H1 (cell line): Measurements from ENCODE around the gene HOTAIR. TPM values are rescaled to one million over a fixed set of nuclear protein-coding genes. Genes with fewer than 3 reads are reported as not detected.

Experiments
- CTCF ChIA-PET: fragments of 300-600 bp; sonication (Branson Sonifier 250); formaldehyde crosslinking; loops from one replicate; lab custom pipeline; 2021; ENCODE audit not compliant: partially characterized antibody; lab: Charles Lee
- POLR2A ChIA-PET: fragments of 300-600 bp; sonication (Branson Sonifier 250); formaldehyde crosslinking; loops from one replicate; lab custom pipeline; 2021; ENCODE audit warnings: inconsistent platforms; ENCODE audit not compliant: partially characterized antibody; lab: Charles Lee
- DNase-seq, 2 experiments: peaks; one replicate each; pipeline versions ENCODE4 v3.0.0 to v3.0.0-alpha.2; 2010 to 2022; ENCODE audit warnings: low spot score in 2 of 2, low read depth in 1 of 2, mixed read lengths in 1 of 2
- FAIRE-seq: peaks from 2 replicates; lab custom pipeline; 2011; peaks lifted over from hg19 to GRCh38; lab: Jason Lieb, UNC
- H2AFZ ChIP-seq: 2 replicates; pipeline ENCODE4 v1.8.1; 2012; ENCODE audit warnings: low read length, inconsistent platforms
- H2AK5ac ChIP-seq: 2 replicates; pipeline ENCODE4 v1.6.1; 2013; ENCODE audit warnings: low read depth, low read length
- H2BK120ac ChIP-seq: replicated peaks from 2 replicates; pipeline ENCODE3; 2013; ENCODE audit warnings: low read depth, low read length, inconsistent platforms
- H2BK12ac ChIP-seq: 2 replicates; pipeline ENCODE4 v1.6.1; 2013; ENCODE audit warnings: low read depth, low read length
- H2BK15ac ChIP-seq: 2 replicates; pipeline ENCODE4 v1.6.1; 2013; ENCODE audit warnings: low read length
- H2BK20ac ChIP-seq: 2 replicates; pipeline ENCODE4 v1.6.1; 2013; ENCODE audit warnings: low read length
- H2BK5ac ChIP-seq: 2 replicates; pipeline ENCODE4 v1.6.1; 2013; ENCODE audit warnings: low read depth, low read length
- H3K14ac ChIP-seq: 2 replicates; pipeline ENCODE4 v1.6.1; 2013; ENCODE audit warnings: inconsistent platforms; ENCODE audit not compliant: insufficient read length
- H3K18ac ChIP-seq: 2 replicates; pipeline ENCODE4 v1.6.1; 2013; ENCODE audit warnings: low read length; ENCODE audit errors: extremely low read depth
- H3K23ac ChIP-seq: 2 replicates; pipeline ENCODE4 v1.6.1; 2013; ENCODE audit warnings: inconsistent platforms; ENCODE audit not compliant: insufficient read length
- H3K23me2 ChIP-seq: 2 replicates; pipeline ENCODE4 v1.6.1; 2013; ENCODE audit warnings: low read depth, low read length
- H3K27ac ChIP-seq: 2 replicates; pipeline ENCODE4 v1.6.1; 2011; ENCODE audit warnings: low read depth, low read length, inconsistent platforms
- H3K27me3 ChIP-seq, 4 experiments: replicated peaks in 1 of 4; 1 replicate in 1 of 4; 2 replicates in 3 of 4; pipeline versions ENCODE4 v1.6.1 to v1.8.1; 2011 to 2013; ENCODE audit warnings: low read length in 3 of 4, mild to moderate bottlenecking in 3 of 4, inconsistent platforms in 2 of 4, mixed read lengths in 2 of 4, moderate library complexity in 1 of 4; ENCODE audit not compliant: control insufficient read depth in 3 of 4, insufficient read depth in 3 of 4; ENCODE audit errors: extremely low read depth in 1 of 4
- H3K36me3 ChIP-seq, 4 experiments: 2 replicates each; pipeline versions ENCODE4 v1.6.1 to v1.8.1; 2011 to 2013; ENCODE audit warnings: mild to moderate bottlenecking in 4 of 4, low read length in 3 of 4, moderate library complexity in 2 of 4, control low read depth in 1 of 4, inconsistent platforms in 1 of 4; ENCODE audit not compliant: insufficient read depth in 4 of 4, control insufficient read depth in 2 of 4
- H3K4ac ChIP-seq: replicated peaks from 2 replicates; pipeline ENCODE3; 2013; ENCODE audit warnings: low read length, low read depth, mixed read lengths, inconsistent platforms; ENCODE audit not compliant: insufficient read length
- H3K4me1 ChIP-seq, 4 experiments: replicated peaks in 1 of 4; 1 replicate in 1 of 4; 2 replicates in 3 of 4; pipeline versions ENCODE4 v1.6.1 to v1.8.1; 2011 to 2013; ENCODE audit warnings: low read length in 3 of 4, inconsistent platforms in 2 of 4, mixed read lengths in 1 of 4; ENCODE audit not compliant: insufficient read depth in 4 of 4, control insufficient read depth in 3 of 4
- H3K4me2 ChIP-seq, 2 experiments: 2 replicates each; pipeline versions ENCODE4 v1.6.1 to v1.8.1; 2011 to 2013; ENCODE audit warnings: low read depth in 2 of 2, low read length in 2 of 2, control low read depth in 1 of 2, inconsistent platforms in 1 of 2, mild to moderate bottlenecking in 1 of 2; ENCODE audit not compliant: insufficient read depth in 1 of 2
- H3K4me3 ChIP-seq, 4 experiments: fragments of 200-600, 300-600 bp in 1 of 4; sonication (generic), shearing (Covaris generic), sonication (Bioruptor Twin) in 1 of 4; 2 replicates each; pipeline versions ENCODE4 v1.5.1 to v1.8.1; 2011 to 2016; ENCODE audit warnings: low read length in 4 of 4, low read depth in 3 of 4, control low read depth in 2 of 4, inconsistent platforms in 2 of 4, mild to moderate bottlenecking in 2 of 4, mixed read lengths in 1 of 4, moderate library complexity in 1 of 4; ENCODE audit not compliant: insufficient read depth in 2 of 4; ENCODE audit errors: extremely low read depth in 1 of 4
- H3K56ac ChIP-seq: replicated peaks from 2 replicates; pipeline ENCODE3; 2013; ENCODE audit warnings: low read depth, mild to moderate bottlenecking, mixed read lengths, low read length, inconsistent platforms; ENCODE audit not compliant: insufficient read length
- H3K79me1 ChIP-seq: 2 replicates; pipeline ENCODE4 v1.6.1; 2013; ENCODE audit warnings: low read depth, low read length, control low read depth
- H3K79me2 ChIP-seq, 2 experiments: 2 replicates each; pipeline versions ENCODE4 v1.6.1 to v1.8.1; 2012 to 2013; ENCODE audit warnings: low read length in 2 of 2, mild to moderate bottlenecking in 2 of 2, inconsistent platforms in 1 of 2; ENCODE audit not compliant: insufficient read depth in 2 of 2, control insufficient read depth in 1 of 2
- H3K9ac ChIP-seq, 4 experiments: replicated peaks in 1 of 4; 1 replicate in 1 of 4; 2 replicates in 3 of 4; pipeline versions ENCODE4 v1.6.1 to v1.8.1; 2011 to 2013; ENCODE audit warnings: low read depth in 3 of 4, low read length in 3 of 4, control low read depth in 2 of 4, mild to moderate bottlenecking in 2 of 4, moderate library complexity in 2 of 4, inconsistent platforms in 1 of 4; ENCODE audit errors: extremely low read depth in 1 of 4
- H3K9me3 ChIP-seq, 2 experiments: 2 replicates each; pipeline versions ENCODE4 v1.6.1 to v1.8.1; 2012 to 2013; ENCODE audit warnings: mild to moderate bottlenecking in 2 of 2, moderate library complexity in 2 of 2, control low read depth in 1 of 2, inconsistent platforms in 1 of 2, low read depth in 1 of 2, low read length in 1 of 2, mixed read lengths in 1 of 2; ENCODE audit not compliant: insufficient read depth in 2 of 2
- H4K20me1 ChIP-seq, 2 experiments: replicated peaks in 1 of 2; 2 replicates each; pipeline versions ENCODE3 to v1.8.1; 2011 to 2013; ENCODE audit warnings: inconsistent platforms in 2 of 2, low read length in 2 of 2, mild to moderate bottlenecking in 1 of 2; ENCODE audit not compliant: insufficient read depth in 2 of 2, control insufficient read depth in 1 of 2
- H4K5ac ChIP-seq: 2 replicates; pipeline ENCODE4 v1.6.1; 2013; ENCODE audit warnings: low read length, low read depth, mixed read lengths, inconsistent platforms; ENCODE audit not compliant: insufficient read length
- H4K8ac ChIP-seq: 2 replicates; pipeline ENCODE4 v1.8.0; 2013; ENCODE audit warnings: mild to moderate bottlenecking, moderate library complexity, low read length, inconsistent platforms; ENCODE audit not compliant: insufficient read depth; ENCODE audit errors: extremely low read depth
- H4K91ac ChIP-seq: replicated peaks from 2 replicates; pipeline ENCODE3; 2013; ENCODE audit warnings: low read length, mixed read lengths, inconsistent platforms; ENCODE audit not compliant: insufficient read length
- BRCA1 ChIP-seq: IDR thresholded peaks from 2 replicates; pipeline ENCODE4 v1.6.1; 2012; ENCODE audit warnings: low read depth, low read length, improper control_type of control experiment
- CHD1 ChIP-seq: IDR thresholded peaks from 2 replicates; pipeline ENCODE4 v1.6.1; 2012; ENCODE audit warnings: low read depth, low read length, improper control_type of control experiment
- FOSL1 ChIP-seq: IDR thresholded peaks from 2 replicates; pipeline ENCODE4 v1.6.1; 2011; ENCODE audit warnings: mild to moderate bottlenecking, low read depth, low read length, moderate library complexity; ENCODE audit not compliant: insufficient read depth
- GTF2F1 ChIP-seq: IDR thresholded peaks from 2 replicates; pipeline ENCODE4 v1.6.1; 2012; ENCODE audit warnings: low read depth, low read length, improper control_type of control experiment, borderline replicate concordance
- RFX5 ChIP-seq: IDR thresholded peaks from 2 replicates; pipeline ENCODE4 v1.6.1; 2011; ENCODE audit warnings: low read depth, low read length, improper control_type of control experiment, borderline replicate concordance
- TAF7 ChIP-seq: optimal IDR thresholded peaks from 2 replicates; pipeline ENCODE3; 2011; ENCODE audit warnings: low read depth, mild to moderate bottlenecking, inconsistent platforms, low read length, moderate library complexity, borderline replicate concordance
- TBP ChIP-seq: IDR thresholded peaks from 2 replicates; pipeline ENCODE4 v1.6.1; 2011; ENCODE audit warnings: low read depth, low read length, improper control_type of control experiment
- TCF12 ChIP-seq: IDR thresholded peaks from 2 replicates; pipeline ENCODE4 v1.6.1; 2011; ENCODE audit warnings: low read depth, mild to moderate bottlenecking, low read length
- WGBS, 2 experiments: shearing (Covaris generic) in 1 of 2; methylation state at CpG; one replicate each; pipeline versions ENCODE4 v1.1.6 to v1.1.7; 2013 to 2015; ENCODE audit warnings: low lambda C conversion rate in 2 of 2, mixed read lengths in 2 of 2, inconsistent platforms in 1 of 2, low coverage in 1 of 2, missing lambda C conversion rate in 1 of 2; ENCODE audit not compliant: insufficient replicate concordance in 2 of 2, insufficient coverage in 1 of 2, insufficient read length in 1 of 2; ENCODE audit errors: extremely low coverage in 1 of 2, missing lambda C conversion rate in 1 of 2; 5-methylcytosine and 5-hydroxymethylcytosine counted together
- polyA plus RNA-seq, 7 experiments: library from polyadenylated mRNA; depleted of rRNA in 3 of 7; stranded (reverse) in 5 of 7; unstranded in 2 of 7; fragments of >200 nt in 5 of 7; fragments of 200-250 nt in 2 of 7; gene quantifications; 1 replicate in 5 of 7; 2 replicates in 1 of 7; 4 replicates in 1 of 7; pipeline versions ENCODE4 v1.2.1 to v1.2.3, GENCODE V29; 2011 to 2013; ENCODE audit warnings: missing spikeins in 2 of 7, mixed read lengths in 2 of 7
- total RNA-seq: library from RNA; stranded (reverse); fragmentation: NEBNext Ultra II Directional; extraction: Animal tissue kit (Norgen Biotek cat#: 25700); gene quantifications from 2 replicates; pipeline ENCODE4 v1.2.1, GENCODE V29; 2021
- TF ChIP-seq, protein P1 (sequence below), 3 experiments: IDR thresholded peaks; 1 replicate in 2 of 3; 2 replicates in 1 of 3; pipeline versions ENCODE4 v1.5.1 to v1.6.1; 2011; ENCODE audit warnings: low read length in 3 of 3, mild to moderate bottlenecking in 3 of 3, inconsistent platforms in 2 of 3, low read depth in 1 of 3, moderate library complexity in 1 of 3; ENCODE audit not compliant: insufficient read depth in 1 of 3; ENCODE audit errors: control extremely low read depth in 1 of 3

HOTAIR gene
- total and polyA plus RNA-seq, 2 of the 8 experiments (the other 6 are each of a cell fraction or from before 2014, with no cell fraction given) = not detected

DNA sequence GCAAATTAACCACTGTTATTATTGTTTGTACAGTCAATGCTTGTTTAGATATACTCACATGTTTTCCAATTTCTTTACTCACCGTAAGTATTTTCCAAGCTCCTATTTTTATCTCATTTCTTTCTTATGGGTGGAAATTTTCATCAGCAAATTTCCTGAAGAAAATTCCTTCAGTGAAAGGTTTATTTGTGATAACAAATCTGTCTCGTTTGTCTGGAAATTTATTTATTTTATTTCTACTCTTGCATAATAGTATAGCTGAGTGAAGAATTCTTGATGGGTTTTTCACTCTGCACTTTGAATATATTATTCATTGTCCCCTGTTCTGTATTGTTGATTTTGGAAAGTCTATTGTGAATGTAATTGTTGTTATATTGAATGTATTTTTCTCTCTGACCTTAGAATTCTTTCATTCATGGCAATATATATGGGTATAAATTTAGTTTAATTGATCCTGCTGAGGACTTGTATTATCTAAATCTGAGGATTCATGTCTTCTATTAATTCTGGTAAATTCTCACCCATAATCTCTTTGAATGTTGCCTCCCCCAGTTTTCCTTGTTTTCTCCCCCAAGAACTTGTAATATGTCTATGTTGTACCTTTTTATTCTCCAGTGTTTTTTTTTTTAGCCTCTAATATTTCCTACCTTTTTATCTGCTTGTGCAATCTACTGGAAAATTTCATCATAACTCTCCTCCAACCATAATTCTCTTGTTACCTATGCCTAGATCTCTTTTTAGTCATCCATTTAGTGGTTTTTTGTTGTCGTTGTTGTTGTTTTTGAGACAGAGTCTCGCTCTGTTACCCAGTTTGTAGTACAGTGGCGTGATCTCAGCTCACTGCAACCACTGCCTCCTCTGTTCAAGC, 57.7 kb downstream of the HOTAIR start:
- Histone ChIP-seq H3K27me3 (peaks cover 0 to 5% (median 2%) of the 10 kb centered on the region in 4 experiments; a peak in 4 of 7 replicates), H3K27ac (no peak overlapping the region), H3K4me1 (no peaks in the 10 kb centered on the region), H2BK15ac (no peak overlapping the region), H3K4me3 (no peak overlapping the region), H3K56ac (no peak overlapping the region), H4K20me1 (peaks cover 1% of the 10 kb centered on the region in 2 experiments), H4K91ac (no peak overlapping the region), H3K23ac (no peak overlapping the region), H2BK20ac (no peak overlapping the region), H3K9me3 (no peaks in the 10 kb centered on the region), H2AFZ (no peak overlapping the region), H3K14ac (no peak overlapping the region), H3K4me2 (no peak overlapping the region), H3K9ac (no peak overlapping the region), H3K23me2 (no peaks in the 10 kb centered on the region), H2BK12ac (no peak overlapping the region), H4K8ac (no peak overlapping the region), H3K79me1 (no peaks in the 10 kb centered on the region), H2AK5ac (no peak overlapping the region), H3K18ac (no peak overlapping the region), H3K79me2 (no peaks in the 10 kb centered on the region), H3K36me3 (no peaks in the 10 kb centered on the region; a peak in 1 of 8 replicates), H2BK120ac (no peak overlapping the region), H3K4ac (no peak overlapping the region), H4K5ac (no peak overlapping the region), H2BK5ac (no peak overlapping the region)
- CTCF ChIA-PET = interaction anchor here (0.6 kb wide), 1 partner anchor 99 kb away, joined by 3 read pairs; no protein-coding TSS in a partner anchor
- WGBS, 2 experiments = 93% methylated on average over 5 of the region's 5 CpGs; no CpG with 5 or more reads in 1 of the 2 experiments
- DNase-seq = no peak
- no peak for FAIRE-seq
- POLR2A ChIA-PET = no interaction called here
- no peak for TF ChIP-seq FOSL1
- TF ChIP-seq, protein P1, sequence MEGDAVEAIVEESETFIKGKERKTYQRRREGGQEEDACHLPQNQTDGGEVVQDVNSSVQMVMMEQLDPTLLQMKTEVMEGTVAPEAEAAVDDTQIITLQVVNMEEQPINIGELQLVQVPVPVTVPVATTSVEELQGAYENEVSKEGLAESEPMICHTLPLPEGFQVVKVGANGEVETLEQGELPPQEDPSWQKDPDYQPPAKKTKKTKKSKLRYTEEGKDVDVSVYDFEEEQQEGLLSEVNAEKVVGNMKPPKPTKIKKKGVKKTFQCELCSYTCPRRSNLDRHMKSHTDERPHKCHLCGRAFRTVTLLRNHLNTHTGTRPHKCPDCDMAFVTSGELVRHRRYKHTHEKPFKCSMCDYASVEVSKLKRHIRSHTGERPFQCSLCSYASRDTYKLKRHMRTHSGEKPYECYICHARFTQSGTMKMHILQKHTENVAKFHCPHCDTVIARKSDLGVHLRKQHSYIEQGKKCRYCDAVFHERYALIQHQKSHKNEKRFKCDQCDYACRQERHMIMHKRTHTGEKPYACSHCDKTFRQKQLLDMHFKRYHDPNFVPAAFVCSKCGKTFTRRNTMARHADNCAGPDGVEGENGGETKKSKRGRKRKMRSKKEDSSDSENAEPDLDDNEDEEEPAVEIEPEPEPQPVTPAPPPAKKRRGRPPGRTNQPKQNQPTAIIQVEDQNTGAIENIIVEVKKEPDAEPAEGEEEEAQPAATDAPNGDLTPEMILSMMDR (IDR thresholded peaks at IDR 0.05; ENCODE audit: control extremely low read depth in 1 of 3, insufficient read depth in 1 of 3, low read depth in 1 of 3, low read length in 3 of 3) = no peak
- no peak for TF ChIP-seq RFX5
- no peak for TF ChIP-seq CHD1
- TF ChIP-seq GTF2F1 = no peak
- TF ChIP-seq TCF12 = no peak
- no peak for TF ChIP-seq BRCA1
- TF ChIP-seq TBP = no peak
- no peak for TF ChIP-seq TAF7
